GM21737 (cell line): Measurements from ENCODE around the gene FLCN.

Experiments
- ATAC-seq: cut with Tn5 transposase; IDR thresholded peaks from one replicate; pipeline ENCODE4 v1.9.1; 2021; ENCODE audit warnings: mild to moderate bottlenecking, moderate library complexity; ENCODE audit not compliant: unreplicated experiment

FLCN gene

GRCh38 chr17:17236295-17237025 is 508 bp downstream of the FLCN start:
- ATAC-seq: peak; percentile 4

GRCh38 chr17:17235212-17236174 is 1.5 kb downstream of the FLCN start:
- ATAC-seq: no peak

DNA sequence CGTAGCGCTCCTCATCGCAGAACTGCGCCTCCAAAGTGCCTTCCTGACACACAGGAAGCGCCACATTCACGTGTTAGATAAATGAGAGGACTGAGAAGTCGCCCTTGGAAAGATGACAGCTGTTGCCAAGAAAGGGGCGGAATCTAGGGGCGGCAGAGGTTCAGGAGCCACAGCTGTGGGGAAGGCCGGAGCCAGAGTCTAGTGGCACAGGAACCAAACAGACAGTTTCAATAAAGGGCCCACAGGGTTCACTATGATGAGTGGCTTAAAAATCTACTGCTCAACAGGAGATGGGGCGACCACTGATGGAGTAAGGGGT is 4.7 kb downstream of the FLCN start:
- ATAC-seq: no peak

DNA sequence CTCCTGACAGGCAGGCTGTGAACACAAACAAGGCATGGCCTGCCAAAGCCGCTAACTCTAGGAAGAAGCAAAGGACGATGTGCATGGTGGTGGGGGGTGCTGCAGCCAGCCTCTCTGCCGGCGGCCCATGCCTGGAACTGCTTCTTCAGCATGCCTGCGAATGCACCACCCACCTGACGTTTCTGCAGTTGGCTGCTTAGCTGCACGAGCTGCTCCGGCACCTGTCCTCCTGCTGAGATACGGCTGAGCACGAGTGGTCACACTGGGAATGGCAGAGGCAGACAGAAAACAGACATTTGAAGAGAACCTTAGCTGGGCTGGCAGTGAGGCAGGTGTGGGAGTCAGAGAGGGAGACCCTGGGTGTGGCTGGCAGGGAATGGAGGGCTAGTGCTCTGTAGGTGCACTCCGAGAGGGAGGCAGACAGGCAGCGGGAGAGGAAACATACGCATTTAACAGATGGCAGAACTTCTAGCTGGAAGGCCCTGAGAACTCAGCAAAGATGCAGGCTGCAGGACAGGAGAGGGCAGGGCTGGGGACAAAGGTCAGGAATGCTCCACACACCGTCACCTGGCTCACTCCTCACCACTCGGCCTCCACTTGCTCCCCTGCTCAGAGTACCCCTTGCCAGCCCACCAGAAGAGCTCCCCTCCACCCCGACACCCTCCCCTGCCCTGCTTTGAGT is 5.2 kb downstream of the FLCN start:
- no peak for ATAC-seq

DNA sequence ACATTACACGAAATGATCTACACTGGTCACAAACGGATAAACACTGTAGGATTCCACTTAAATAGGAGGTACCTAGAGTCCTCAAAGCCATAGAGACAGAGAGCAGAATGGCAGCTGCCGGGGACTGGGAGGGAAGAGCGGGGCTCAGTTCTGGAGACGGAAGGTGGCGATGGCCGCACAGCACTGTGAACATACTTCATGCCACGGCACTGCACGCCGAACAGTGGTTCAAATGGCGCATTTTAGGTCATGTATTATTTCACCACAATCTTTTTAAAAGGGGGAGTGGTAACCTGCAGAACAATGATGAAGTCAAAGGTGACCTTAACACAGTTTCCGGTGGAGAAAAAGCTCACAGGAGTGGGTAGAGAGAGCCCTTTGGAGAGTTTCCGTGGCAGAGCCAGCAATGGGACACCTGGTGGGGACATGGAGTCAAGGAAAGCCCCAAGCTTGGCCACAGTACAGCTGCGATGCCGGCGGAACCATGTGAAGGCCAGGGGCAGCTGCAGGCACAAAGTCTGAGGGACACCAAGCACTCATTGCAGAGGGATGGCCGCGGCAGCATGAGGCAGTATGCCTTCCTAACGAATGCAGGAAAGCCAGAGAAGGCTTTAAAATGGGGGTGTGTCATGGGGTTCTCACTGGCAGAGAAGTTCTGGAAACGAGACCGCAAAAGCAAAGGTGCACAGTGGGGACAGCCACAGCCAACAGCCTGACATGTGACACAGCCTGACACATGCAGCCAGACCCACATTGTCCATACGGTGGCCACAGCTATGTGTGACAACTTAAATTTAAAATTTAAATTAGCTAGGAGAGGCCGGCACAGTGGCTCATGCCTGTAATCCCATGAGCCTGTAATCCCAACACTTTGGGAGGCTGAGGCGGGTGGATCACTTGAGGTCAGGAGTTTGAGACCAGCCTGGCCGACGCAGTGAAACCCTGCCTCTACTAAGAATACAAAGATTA is 7.3 kb downstream of the FLCN start:
- no peak for ATAC-seq

GRCh38 chr17:17228521-17229279 is 8.3 kb downstream of the FLCN start:
- ATAC-seq: no peak

- ATAC-seq: no peak
Observed at GRCh38 chr17:17227608-17228520, 9.1 kb downstream of the FLCN start.

DNA sequence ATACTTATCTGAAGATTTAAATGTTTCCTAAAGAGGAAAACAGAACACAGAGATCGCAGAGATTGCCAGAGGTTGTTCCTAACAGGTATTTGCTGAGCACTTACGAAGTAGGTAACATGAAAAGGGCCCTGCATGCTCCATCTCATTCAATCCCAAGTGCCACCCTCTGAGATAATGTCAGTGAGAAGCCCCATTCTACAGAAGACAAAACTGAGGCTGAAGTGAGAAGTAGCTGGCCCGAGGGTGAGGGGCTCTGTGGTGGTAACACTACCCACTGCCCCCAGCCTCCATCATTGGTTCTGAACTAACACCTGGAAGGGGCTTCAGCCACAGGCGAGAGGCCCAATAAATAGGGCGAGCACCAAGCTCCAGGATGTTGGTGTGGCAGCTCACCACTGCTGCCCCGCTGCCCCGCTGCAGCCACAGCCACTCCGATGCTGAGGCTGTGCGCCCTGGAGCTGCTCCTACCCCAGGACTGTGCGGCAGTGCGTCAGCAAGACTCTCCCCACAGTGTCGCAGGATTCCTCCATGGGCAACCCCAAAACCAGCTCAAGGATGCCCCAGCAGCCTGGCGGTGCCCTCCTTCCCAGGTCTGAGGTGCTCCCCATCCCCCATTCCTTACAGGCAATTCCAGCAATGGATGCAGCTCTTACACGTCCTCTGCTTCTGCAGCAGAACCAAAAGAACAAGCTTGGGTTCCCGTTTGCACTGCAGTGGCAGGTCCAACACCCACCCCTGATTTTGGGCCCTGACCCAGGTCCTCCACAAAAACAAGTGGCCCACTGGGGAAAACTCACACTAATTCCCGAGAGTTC is 10.3 kb downstream of the FLCN start:
- no peak for ATAC-seq

DNA sequence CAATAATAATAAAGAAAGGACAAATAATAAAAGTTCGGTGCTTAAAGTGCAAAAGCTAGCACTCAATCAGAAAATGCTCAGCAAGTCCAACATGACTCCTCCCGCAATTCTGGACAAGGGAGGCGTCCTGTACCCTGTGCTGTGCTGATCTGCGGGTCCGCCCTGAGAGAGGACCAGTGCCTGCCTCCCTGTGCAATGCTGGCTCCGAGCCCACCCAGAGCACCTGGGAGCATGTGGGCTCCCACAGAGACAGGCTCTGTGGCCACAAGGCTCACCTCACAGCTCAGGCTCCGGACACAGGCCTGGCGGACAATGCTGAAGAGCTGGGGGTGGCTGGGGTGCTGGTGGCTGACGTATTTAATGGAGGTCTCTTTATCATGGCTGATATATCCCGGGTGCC is 11.1 kb downstream of the FLCN start:
- ATAC-seq: no peak

DNA sequence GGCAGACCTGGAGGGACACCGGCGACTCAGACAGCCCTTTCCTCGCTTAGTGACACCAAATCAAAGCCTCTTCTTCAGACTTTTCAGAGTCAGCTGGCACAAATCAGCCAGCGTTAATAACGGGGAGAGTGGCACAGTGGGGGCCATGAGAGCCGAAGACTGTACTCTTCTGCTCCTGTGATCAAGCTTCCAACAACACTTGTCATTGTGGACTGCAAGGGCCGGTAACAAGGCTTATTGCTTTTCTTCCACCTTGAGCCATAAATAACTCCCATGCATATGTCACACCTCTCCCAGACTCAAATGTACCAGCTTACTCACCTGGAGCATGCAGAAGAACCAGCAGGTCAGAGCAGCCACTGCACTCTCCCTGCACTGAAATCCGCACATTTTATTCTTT is 12.8 kb downstream of the FLCN start:
- no peak for ATAC-seq

DNA sequence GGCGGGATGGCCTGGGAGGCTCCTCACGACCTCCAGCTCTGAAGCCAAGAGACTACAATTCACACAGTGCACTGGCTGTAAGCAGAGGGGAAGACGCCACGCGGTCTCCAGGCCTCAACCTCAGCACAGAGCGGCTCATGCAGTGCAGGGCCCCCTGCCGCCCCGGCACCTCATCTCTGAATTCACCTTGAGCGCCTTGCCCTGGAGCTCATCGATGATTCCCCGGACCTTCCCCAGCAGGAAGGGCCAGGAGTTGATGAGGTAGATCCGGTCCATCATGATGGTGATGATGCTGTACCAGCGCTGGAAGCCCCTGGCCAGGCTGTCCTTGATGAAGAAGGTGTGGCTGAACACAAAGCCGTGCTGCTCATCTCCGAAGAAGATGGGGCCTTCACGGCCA is 13.2 kb downstream of the FLCN start:
- ATAC-seq: no peak

GRCh38 chr17:17221329-17221728 is 15.6 kb downstream of the FLCN start:
- no peak for ATAC-seq

- no peak for ATAC-seq
Observed at GRCh38 chr17:17220529-17220928, 16.4 kb downstream of the FLCN start.

DNA sequence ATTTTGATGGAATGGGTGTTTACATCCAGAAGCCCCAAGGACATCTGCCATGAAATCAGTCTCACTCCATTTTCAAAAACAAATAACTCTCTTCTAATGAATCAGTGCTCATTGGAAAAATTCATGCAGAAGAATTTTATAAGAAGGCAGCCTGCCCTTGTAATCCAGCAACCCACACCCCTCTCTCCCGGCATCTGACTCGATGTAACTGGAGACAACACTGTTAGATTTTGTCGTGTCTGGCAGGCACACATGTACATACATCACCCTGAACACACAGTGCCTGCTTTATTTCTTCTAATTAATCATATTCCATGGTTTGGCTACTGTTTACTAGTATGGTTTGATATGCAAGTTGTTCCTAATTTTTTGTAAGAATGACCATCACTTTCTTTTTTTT is 19.0 kb downstream of the FLCN start:
- ATAC-seq: no peak

GRCh38 chr17:17216776-17217175 is 20.2 kb downstream of the FLCN start:
- ATAC-seq: no peak

- no peak for ATAC-seq
Observed at GRCh38 chr17:17216236-17216635, 20.7 kb downstream of the FLCN start.

- ATAC-seq: no peak
Observed at GRCh38 chr17:17215575-17215974, 21.4 kb downstream of the FLCN start.
